ENCODE data around the gene PNO1. TPM values are rescaled to one million over a fixed set of nuclear protein-coding genes. Genes with fewer than 3 reads are reported as not detected.

Gene PNO1
- total and polyA plus RNA-seq, 5 donors from 2014 or later = 20.6 to 29.8 (median 24.5) TPM

DNA sequence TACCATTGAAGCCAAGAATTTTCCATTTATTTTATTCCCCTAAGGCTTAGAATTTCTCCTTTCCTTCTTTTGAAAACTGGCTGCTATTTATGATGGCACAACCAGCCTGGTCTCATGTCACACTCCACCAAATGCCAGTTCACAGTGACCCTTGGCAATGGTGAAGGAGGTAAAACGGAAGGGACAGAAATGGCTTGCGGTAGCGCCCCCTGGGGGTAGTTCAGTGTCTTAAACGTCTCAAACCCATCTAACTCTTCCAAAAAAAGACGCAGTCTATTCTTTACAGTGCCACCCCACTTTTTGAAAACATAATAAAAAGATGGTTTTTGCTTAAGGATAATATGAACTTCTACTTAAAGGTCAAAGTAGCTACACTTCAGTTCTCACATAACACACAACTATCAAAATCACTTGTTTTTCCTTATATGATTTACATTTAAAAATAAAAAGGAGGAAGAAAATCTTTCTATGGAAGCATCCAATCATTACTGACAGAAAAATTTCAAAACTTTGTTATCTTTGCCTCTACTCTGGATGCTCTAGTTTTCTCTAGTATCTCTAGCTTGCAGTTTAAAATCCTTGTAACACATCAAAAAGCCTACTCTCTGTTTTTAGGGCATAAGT is 28.0 kb downstream of the PNO1 start:
- Histone ChIP-seq H3K36me3 (ENCODE audit: control insufficient read depth, insufficient read depth, low read length) (peaks cover 43% of the 10 kb centered on the region), H3K27me3 (ENCODE audit: control insufficient read depth, insufficient read depth, low read length) (no peaks in the 10 kb centered on the region), H3K4me3 (ENCODE audit: low read depth, low read length) (no peak overlapping the region), H3K4me1 (ENCODE audit: control insufficient read depth, insufficient read depth, low read length, poor library complexity, severe bottlenecking) (peaks cover 18% of the 10 kb centered on the region), H3K9me3 (ENCODE audit: control insufficient read depth in 2 of 2, low read length in 2 of 2) (no peaks in the 10 kb centered on the region), H3K27ac (ENCODE audit: insufficient read depth, low read length, poor library complexity, severe bottlenecking) (no peak overlapping the region)
- no peaks in the 10 kb centered on the region for H3K9me3 Mint-ChIP-seq
- H3K27me3 Mint-ChIP-seq = no peaks in the 10 kb centered on the region
- peak overlapping the region; percentile 48 to 82 (median 72) for H3K27ac Mint-ChIP-seq
- peak; percentile 45 to 76 (median 52) for DNase-seq
- H3K4me1 Mint-ChIP-seq = peaks cover 27 to 42% (median 36%) of the 10 kb centered on the region in 4 donors
- H3K4me3 Mint-ChIP-seq = peak overlapping the region in 2 of 4 donors; percentile 1 to 63
- no peak for ATAC-seq (ENCODE audit: low read depth in 2 of 2)
- H3K36me3 Mint-ChIP-seq = peaks cover 31% of the 10 kb centered on the region

DNA sequence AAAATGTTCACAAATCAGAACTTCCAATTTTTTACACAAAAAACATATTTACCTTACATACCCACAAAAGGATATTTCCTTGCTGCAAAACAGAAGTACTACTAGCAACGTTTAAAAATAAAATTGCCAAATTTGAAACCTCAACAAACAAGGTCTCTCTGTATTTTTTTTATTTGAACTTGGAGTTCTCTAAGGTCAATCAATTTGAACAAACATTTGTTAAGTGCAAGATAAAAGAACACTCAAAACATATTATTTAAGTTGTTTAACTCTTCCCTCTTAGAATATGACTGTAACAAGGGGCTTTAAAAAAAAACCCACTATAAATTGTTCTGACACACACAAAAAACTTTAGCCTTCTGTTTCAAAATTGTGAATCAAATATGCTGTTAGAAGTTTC is 29.6 kb downstream of the PNO1 start:
- H3K9me3 Mint-ChIP-seq = no peaks in the 10 kb centered on the region
- H3K36me3 ChIP-seq (ENCODE audit: control insufficient read depth, insufficient read depth, low read length) = peaks cover 33% of the 10 kb centered on the region
- H3K27me3 ChIP-seq (ENCODE audit: control insufficient read depth, insufficient read depth, low read length) = no peaks in the 10 kb centered on the region
- no peak overlapping the region for H3K4me3 Mint-ChIP-seq
- no peak overlapping the region for H3K27ac ChIP-seq (ENCODE audit: insufficient read depth, low read length, poor library complexity, severe bottlenecking)
- H3K4me1 Mint-ChIP-seq = peaks cover 32 to 52% (median 41%) of the 10 kb centered on the region in 4 donors
- ATAC-seq (ENCODE audit: low read depth in 2 of 2) (no peak), DNase-seq (no peak)
- no peaks in the 10 kb centered on the region for H3K27me3 Mint-ChIP-seq
- H3K4me1 ChIP-seq (ENCODE audit: control insufficient read depth, insufficient read depth, low read length, poor library complexity, severe bottlenecking) = peaks cover 28% of the 10 kb centered on the region
- no peak overlapping the region for H3K4me3 ChIP-seq (ENCODE audit: low read depth, low read length)
- H3K9me3 ChIP-seq (ENCODE audit: control insufficient read depth in 2 of 2, low read length in 2 of 2) = no peaks in the 10 kb centered on the region
- peak overlapping the region; percentile 31 to 76 (median 63) for H3K27ac Mint-ChIP-seq
- peaks cover 23% of the 10 kb centered on the region for H3K36me3 Mint-ChIP-seq

- H3K36me3 ChIP-seq (ENCODE audit: control insufficient read depth, insufficient read depth, low read length) = peaks cover 28% of the 10 kb centered on the region
- H3K4me3 ChIP-seq (ENCODE audit: low read depth, low read length) = peak overlapping the region; percentile 69
- peaks cover 28% of the 10 kb centered on the region for H3K4me1 ChIP-seq (ENCODE audit: control insufficient read depth, insufficient read depth, low read length, poor library complexity, severe bottlenecking)
- no peaks in the 10 kb centered on the region for H3K9me3 ChIP-seq (ENCODE audit: control insufficient read depth in 2 of 2, low read length in 2 of 2)
- H3K4me1 Mint-ChIP-seq = peaks cover 38 to 60% (median 50%) of the 10 kb centered on the region in 4 donors
- DNase-seq (peak in 2 of 3 donors; percentile 13 to 43), ATAC-seq (ENCODE audit: low read depth in 2 of 2) (no peak)
- no peaks in the 10 kb centered on the region for H3K9me3 Mint-ChIP-seq
- H3K27ac ChIP-seq (ENCODE audit: insufficient read depth, low read length, poor library complexity, severe bottlenecking) = peak overlapping the region; percentile 51
- peak overlapping the region in 3 of 4 donors; percentile 35 to 61 (median 57) for H3K4me3 Mint-ChIP-seq
- peaks cover 17% of the 10 kb centered on the region for H3K36me3 Mint-ChIP-seq
- no peaks in the 10 kb centered on the region for H3K27me3 Mint-ChIP-seq
- H3K27me3 ChIP-seq (ENCODE audit: control insufficient read depth, insufficient read depth, low read length) = no peaks in the 10 kb centered on the region
- peak overlapping the region in 2 of 3 donors; percentile 38 to 63 for H3K27ac Mint-ChIP-seq
Measured at GRCh38 chr2:68188831-68189230, 31.1 kb downstream of the PNO1 start.

DNA sequence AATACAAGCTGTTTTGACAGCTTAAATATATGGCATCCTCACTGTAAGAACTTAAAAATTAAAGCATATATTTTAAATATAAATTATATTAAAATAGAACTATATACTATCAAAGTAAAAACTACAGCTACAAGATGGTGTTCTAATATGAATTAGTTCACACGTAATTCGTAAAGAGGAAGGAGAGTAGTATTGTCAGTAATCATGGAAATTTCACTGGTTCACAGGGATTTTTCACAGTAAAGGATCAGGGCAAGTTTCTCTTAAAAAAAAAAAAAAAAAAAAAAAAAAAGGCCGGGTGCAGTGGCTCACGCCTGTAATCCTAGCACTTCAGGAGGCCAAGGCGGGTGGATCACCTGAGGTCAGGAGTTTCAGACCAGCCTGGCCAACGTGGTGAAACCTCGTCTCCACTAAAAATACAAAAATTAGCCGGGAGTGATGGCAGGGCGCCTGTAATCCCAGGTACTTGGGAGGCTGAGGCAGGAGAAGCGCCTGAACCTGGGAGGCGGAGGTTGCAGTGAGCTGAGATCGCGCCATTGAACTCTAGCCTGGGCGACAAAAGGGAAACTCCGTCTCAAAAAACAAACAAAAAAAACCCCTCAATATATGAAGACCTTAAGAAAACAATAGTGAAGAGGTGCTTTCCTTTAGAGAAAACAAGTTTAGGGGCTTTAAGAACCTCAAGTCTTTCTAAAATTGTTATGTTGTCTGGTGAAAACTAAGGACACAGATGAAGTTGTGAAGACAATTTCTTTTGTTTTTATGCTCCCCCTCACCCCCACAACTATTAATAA is 32.5 kb downstream of the PNO1 start:
- Histone ChIP-seq H3K36me3 (ENCODE audit: control insufficient read depth, insufficient read depth, low read length) (peaks cover 17% of the 10 kb centered on the region), H3K4me1 (ENCODE audit: control insufficient read depth, insufficient read depth, low read length, poor library complexity, severe bottlenecking) (peaks cover 28% of the 10 kb centered on the region), H3K27ac (ENCODE audit: insufficient read depth, low read length, poor library complexity, severe bottlenecking) (peak overlapping the region; percentile 6), H3K27me3 (ENCODE audit: control insufficient read depth, insufficient read depth, low read length) (no peaks in the 10 kb centered on the region), H3K9me3 (ENCODE audit: control insufficient read depth in 2 of 2, low read length in 2 of 2) (no peaks in the 10 kb centered on the region), H3K4me3 (ENCODE audit: low read depth, low read length) (no peak overlapping the region)
- Mint-ChIP-seq H3K36me3 (peaks cover 11% of the 10 kb centered on the region), H3K27me3 (no peaks in the 10 kb centered on the region), H3K27ac (peak overlapping the region; percentile 59 to 89 (median 69)), H3K4me3 (peak overlapping the region in 2 of 4 donors; percentile 10 to 32), H3K4me1 (peaks cover 42 to 61% (median 54%) of the 10 kb centered on the region in 4 donors), H3K9me3 (no peaks in the 10 kb centered on the region)
- no peak for DNase-seq
- ATAC-seq (ENCODE audit: low read depth in 2 of 2) = no peak

DNA sequence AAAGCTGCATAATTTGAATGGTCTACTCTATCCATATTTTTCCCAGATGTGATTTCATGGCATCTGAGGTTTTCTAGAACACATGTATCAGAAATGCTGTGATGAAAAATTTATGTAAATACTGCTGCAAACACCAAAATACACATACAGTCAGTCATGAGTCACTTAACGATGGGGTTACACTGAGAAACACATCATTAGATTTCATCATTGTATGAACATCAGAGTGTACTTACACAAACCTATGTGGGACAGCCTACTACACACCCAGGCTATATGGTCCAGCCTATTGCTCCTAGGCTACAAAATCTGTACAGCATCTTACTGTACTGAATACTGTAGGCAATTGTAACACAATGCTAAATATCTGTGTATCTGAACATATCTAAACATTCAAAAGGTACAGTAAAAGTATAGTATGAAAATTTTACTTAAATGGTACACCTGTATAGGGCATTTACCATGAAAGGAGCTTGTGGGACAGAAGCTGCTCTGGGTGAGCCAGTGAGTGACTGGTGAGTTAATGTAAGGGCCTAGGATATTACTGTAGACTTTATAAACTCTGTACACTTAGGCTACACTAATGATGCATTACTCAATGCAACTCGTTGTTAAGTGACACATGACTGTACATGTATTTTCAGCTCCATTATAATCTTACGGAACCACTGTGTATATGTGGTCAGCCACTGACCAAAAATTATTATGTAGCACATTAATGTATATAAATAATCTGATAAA is 33.5 kb downstream of the PNO1 start:
- H3K9me3 Mint-ChIP-seq = no peaks in the 10 kb centered on the region
- H3K4me1 ChIP-seq (ENCODE audit: control insufficient read depth, insufficient read depth, low read length, poor library complexity, severe bottlenecking) = peaks cover 28% of the 10 kb centered on the region
- peak overlapping the region; percentile 25 for H3K27ac ChIP-seq (ENCODE audit: insufficient read depth, low read length, poor library complexity, severe bottlenecking)
- no peaks in the 10 kb centered on the region for H3K27me3 Mint-ChIP-seq
- H3K4me3 ChIP-seq (ENCODE audit: low read depth, low read length) = no peak overlapping the region
- peak overlapping the region; percentile 59 to 89 (median 69) for H3K27ac Mint-ChIP-seq
- H3K36me3 ChIP-seq (ENCODE audit: control insufficient read depth, insufficient read depth, low read length) = peaks cover 12% of the 10 kb centered on the region
- H3K4me1 Mint-ChIP-seq = peaks cover 46 to 67% (median 58%) of the 10 kb centered on the region in 4 donors
- H3K9me3 ChIP-seq (ENCODE audit: control insufficient read depth in 2 of 2, low read length in 2 of 2) = no peaks in the 10 kb centered on the region
- ATAC-seq (ENCODE audit: low read depth in 2 of 2) (peak; percentile 42 to 76), DNase-seq (no peak)
- peak overlapping the region in 1 of 4 donors; percentile 10 for H3K4me3 Mint-ChIP-seq
- H3K36me3 Mint-ChIP-seq = peaks cover 4% of the 10 kb centered on the region
- no peaks in the 10 kb centered on the region for H3K27me3 ChIP-seq (ENCODE audit: control insufficient read depth, insufficient read depth, low read length)

DNA sequence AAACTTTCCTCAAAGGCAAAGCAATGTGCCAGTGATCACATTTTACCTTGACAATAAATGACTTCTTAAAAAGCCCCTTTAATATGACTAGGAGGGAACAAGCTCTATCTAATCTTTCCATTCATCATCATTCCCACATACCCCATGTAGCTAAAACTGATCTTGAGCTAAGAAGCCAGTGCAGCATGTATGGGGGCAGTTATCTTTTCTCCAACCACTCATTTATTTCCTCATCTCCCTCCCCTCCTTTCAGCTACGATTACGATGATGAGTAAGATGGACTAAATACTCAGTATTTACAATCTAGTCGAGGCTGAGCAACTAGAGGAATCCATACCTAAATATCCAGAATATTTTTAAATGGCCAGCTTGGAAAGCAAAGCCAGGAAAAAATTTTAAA is 35.5 kb downstream of the PNO1 start:
- Histone ChIP-seq H3K27ac (ENCODE audit: insufficient read depth, low read length, poor library complexity, severe bottlenecking) (peak overlapping the region; percentile 25), H3K4me1 (ENCODE audit: control insufficient read depth, insufficient read depth, low read length, poor library complexity, severe bottlenecking) (peaks cover 25% of the 10 kb centered on the region), H3K9me3 (ENCODE audit: control insufficient read depth in 2 of 2, low read length in 2 of 2) (no peaks in the 10 kb centered on the region), H3K27me3 (ENCODE audit: control insufficient read depth, insufficient read depth, low read length) (no peaks in the 10 kb centered on the region), H3K4me3 (ENCODE audit: low read depth, low read length) (no peak overlapping the region), H3K36me3 (ENCODE audit: control insufficient read depth, insufficient read depth, low read length) (no peaks in the 10 kb centered on the region)
- no peak for ATAC-seq (ENCODE audit: low read depth in 2 of 2)
- Mint-ChIP-seq H3K27me3 (no peaks in the 10 kb centered on the region), H3K4me3 (no peak overlapping the region), H3K4me1 (peaks cover 50 to 68% (median 58%) of the 10 kb centered on the region in 4 donors), H3K27ac (peak overlapping the region in 1 of 3 donors; percentile 49), H3K36me3 (no peaks in the 10 kb centered on the region), H3K9me3 (no peaks in the 10 kb centered on the region)
- no peak for DNase-seq

- DNase-seq = no peak
Measured at GRCh38 chr2:68193787-68194372, 36.2 kb downstream of the PNO1 start.

More at GRCh38 chr2:68193787-68194372, 36.2 kb downstream of the PNO1 start:
- Histone ChIP-seq H3K27me3 (ENCODE audit: control insufficient read depth, insufficient read depth, low read length) (no peaks in the 10 kb centered on the region), H3K4me1 (ENCODE audit: control insufficient read depth, insufficient read depth, low read length, poor library complexity, severe bottlenecking) (peaks cover 18% of the 10 kb centered on the region), H3K4me3 (ENCODE audit: low read depth, low read length) (no peak overlapping the region), H3K9me3 (ENCODE audit: control insufficient read depth in 2 of 2, low read length in 2 of 2) (no peaks in the 10 kb centered on the region), H3K36me3 (ENCODE audit: control insufficient read depth, insufficient read depth, low read length) (no peaks in the 10 kb centered on the region), H3K27ac (ENCODE audit: insufficient read depth, low read length, poor library complexity, severe bottlenecking) (no peak overlapping the region)
- Mint-ChIP-seq H3K36me3 (no peaks in the 10 kb centered on the region), H3K4me3 (no peak overlapping the region), H3K4me1 (peaks cover 44 to 64% (median 53%) of the 10 kb centered on the region in 4 donors), H3K9me3 (no peaks in the 10 kb centered on the region), H3K27ac (no peak overlapping the region), H3K27me3 (no peaks in the 10 kb centered on the region)
- ATAC-seq (ENCODE audit: low read depth in 2 of 2) = no peak

Data from CD4-positive, CD25-positive, alpha-beta regulatory T cell (primary cell).